Measurements from ENCODE around the gene SCLT1.

SCLT1 gene

GRCh38 chr4:128841402-128841801 lies 251.9 kb downstream of the SCLT1 start:
- DNase-seq (ENCODE audit: low read depth, low spot score), result no peak

- no peak for DNase-seq (ENCODE audit: low read depth, low spot score)
These were observed 252.5 kb downstream of the SCLT1 start for GRCh38 chr4:128840711-128841318.

GRCh38 chr4:128837679-128838078 lies 255.7 kb downstream of the SCLT1 start:
- no peak for DNase-seq (ENCODE audit: low read depth, low spot score)

GRCh38 chr4:128837198-128837597 lies 256.1 kb downstream of the SCLT1 start:
- DNase-seq (ENCODE audit: low read depth, low spot score), result no peak

- peak; percentile 69 for DNase-seq (ENCODE audit: low read depth, low spot score)
These were observed 257.7 kb downstream of the SCLT1 start for GRCh38 chr4:128835498-128836222.

Measured in astrocyte of the hippocampus (primary cell).